Stimulated activated CD4-positive, alpha-beta T cell treated with anti-CD3 and anti-CD28 coated beads, TNF-alpha, amount 100 ng/mL, for 4 hours (primary cell): Measurements from ENCODE around the gene ITGA8.
"Not testable (repeated sequence)": the region's sequence is repeated elsewhere in the genome, so short reads cannot be mapped to it uniquely, and the experiment has no call there.

Source experiments
- DNase-seq, 3 experiments: peaks; one replicate each; pipeline ENCODE4 v3.0.0-alpha.2; 2020; ENCODE audit warnings: low read depth in 3 of 3

Gene ITGA8

GRCh38 chr10:15558136-15558535, 161.6 kb downstream of the ITGA8 start:
- no peak for DNase-seq

GRCh38 chr10:15557168-15557567, 162.6 kb downstream of the ITGA8 start:
- DNase-seq, result not testable (repeated sequence)

GRCh38 chr10:15550950-15551349, 168.8 kb downstream of the ITGA8 start:
- no peak for DNase-seq

- DNase-seq, result no peak
These were observed 171.4 kb downstream of the ITGA8 start for GRCh38 chr10:15548331-15548730.

GRCh38 chr10:15546606-15547005, 173.1 kb downstream of the ITGA8 start:
- DNase-seq, result no peak

GRCh38 chr10:15545884-15546283, 173.8 kb downstream of the ITGA8 start:
- DNase-seq, result no peak

- DNase-seq, result no peak
These were observed 174.5 kb downstream of the ITGA8 start for GRCh38 chr10:15545266-15545665.

GRCh38 chr10:15543994-15544393, 175.7 kb downstream of the ITGA8 start:
- DNase-seq, result no peak

GRCh38 chr10:15542817-15543216, 176.9 kb downstream of the ITGA8 start:
- no peak for DNase-seq

GRCh38 chr10:15541376-15541775, 178.3 kb downstream of the ITGA8 start:
- DNase-seq, result no peak

GRCh38 chr10:15540727-15541126, 179.0 kb downstream of the ITGA8 start:
- no peak for DNase-seq

- DNase-seq, result no peak
These were observed 180.5 kb downstream of the ITGA8 start for GRCh38 chr10:15539262-15539661.

- not testable (repeated sequence) for DNase-seq
These were observed 184.7 kb downstream of the ITGA8 start for GRCh38 chr10:15534928-15535538.

GRCh38 chr10:15531927-15532722, 187.6 kb downstream of the ITGA8 start:
- DNase-seq, result no peak

GRCh38 chr10:15528859-15529239, 190.9 kb downstream of the ITGA8 start:
- DNase-seq, result no peak

GRCh38 chr10:15526754-15527153, 193.0 kb downstream of the ITGA8 start:
- DNase-seq, result no peak

GRCh38 chr10:15521328-15521903, 198.3 kb downstream of the ITGA8 start:
- DNase-seq, result no peak

- no peak for DNase-seq
These were observed 201.5 kb downstream of the ITGA8 start for GRCh38 chr10:15518250-15518649.

- DNase-seq, result no peak
These were observed 203.3 kb downstream of the ITGA8 start for GRCh38 chr10:15516256-15517085.

GRCh38 chr10:15515202-15515601, 204.5 kb downstream of the ITGA8 start:
- DNase-seq, result no peak

- no peak for DNase-seq
These were observed 208.8 kb downstream of the ITGA8 start for GRCh38 chr10:15510963-15511362.

- no peak for DNase-seq
These were observed 214.4 kb downstream of the ITGA8 start for GRCh38 chr10:15505329-15505728.
